HG03108 (cell line): ENCODE measurements around the gene DLX2.
"Not testable (repeated sequence)": the region's sequence is repeated elsewhere in the genome, so short reads cannot be mapped to it uniquely, and the experiment has no call there.

ENCODE experiments used
- ATAC-seq: cut with Tn5 transposase; IDR thresholded peaks from one replicate; pipeline ENCODE4 v1.9.1; 2021; ENCODE audit warnings: moderate library complexity; ENCODE audit not compliant: unreplicated experiment

The DLX2 gene

GRCh38 chr2:172102391-172103359 lies at the start of gene DLX2:
Gene DLX2, minus strand, starts transcription at chr2:172102900. Its CDS starts 362 bp downstream, at chr2:172102538.
- ATAC-seq: peak; percentile 47

- no peak for ATAC-seq
Measured at GRCh38 chr2:172147944-172148650, 45.4 kb upstream of the DLX2 start.

GRCh38 chr2:172143817-172144216 lies 41.1 kb upstream of the DLX2 start:
- no peak for ATAC-seq

GRCh38 chr2:172138727-172139126 lies 36.0 kb upstream of the DLX2 start:
- not testable (repeated sequence) for ATAC-seq

GRCh38 chr2:172137943-172138342 lies 35.2 kb upstream of the DLX2 start:
- no peak for ATAC-seq

GRCh38 chr2:172137109-172137508 lies 34.4 kb upstream of the DLX2 start:
- no peak for ATAC-seq

GRCh38 chr2:172135446-172135845 lies 32.7 kb upstream of the DLX2 start:
- no peak for ATAC-seq

- ATAC-seq: no peak
Measured at GRCh38 chr2:172134270-172134669, 31.6 kb upstream of the DLX2 start.

- no peak for ATAC-seq
Measured at GRCh38 chr2:172131713-172132555, 29.2 kb upstream of the DLX2 start.

GRCh38 chr2:172129404-172129803 lies 26.7 kb upstream of the DLX2 start:
- ATAC-seq: no peak

GRCh38 chr2:172128484-172128883 lies 25.8 kb upstream of the DLX2 start:
- ATAC-seq: no peak

- no peak for ATAC-seq
Measured at GRCh38 chr2:172120118-172120517, 17.4 kb upstream of the DLX2 start.

GRCh38 chr2:172119089-172119488 lies 16.4 kb upstream of the DLX2 start:
- ATAC-seq: no peak

GRCh38 chr2:172116107-172116506 lies 13.4 kb upstream of the DLX2 start:
- ATAC-seq: no peak

GRCh38 chr2:172114579-172114978 lies 11.9 kb upstream of the DLX2 start:
- no peak for ATAC-seq

GRCh38 chr2:172114176-172114575 lies 11.5 kb upstream of the DLX2 start:
- not testable (repeated sequence) for ATAC-seq

- ATAC-seq: no peak
Measured at GRCh38 chr2:172113617-172114016, 10.9 kb upstream of the DLX2 start.

GRCh38 chr2:172109988-172110811 lies 7.5 kb upstream of the DLX2 start:
- no peak for ATAC-seq

GRCh38 chr2:172109256-172109987 lies 6.7 kb upstream of the DLX2 start:
- no peak for ATAC-seq

- ATAC-seq: no peak
Measured at GRCh38 chr2:172108587-172108930, 5.9 kb upstream of the DLX2 start.
